GM12873 (cell line): ENCODE results near the gene PCNP.

Source experiments
- TF ChIP-seq, protein P1 (sequence below): IDR thresholded peaks from 2 replicates; pipeline ENCODE4 v1.5.1; 2012; ENCODE audit warnings: low read depth, mild to moderate bottlenecking, moderate library complexity, low read length, control low read depth; ENCODE audit not compliant: insufficient read depth; ENCODE audit errors: missing control alignments

PCNP gene

GRCh38 chr3:101618726-101619125 is 44.7 kb downstream of the PCNP start:
- TF ChIP-seq, protein P1, sequence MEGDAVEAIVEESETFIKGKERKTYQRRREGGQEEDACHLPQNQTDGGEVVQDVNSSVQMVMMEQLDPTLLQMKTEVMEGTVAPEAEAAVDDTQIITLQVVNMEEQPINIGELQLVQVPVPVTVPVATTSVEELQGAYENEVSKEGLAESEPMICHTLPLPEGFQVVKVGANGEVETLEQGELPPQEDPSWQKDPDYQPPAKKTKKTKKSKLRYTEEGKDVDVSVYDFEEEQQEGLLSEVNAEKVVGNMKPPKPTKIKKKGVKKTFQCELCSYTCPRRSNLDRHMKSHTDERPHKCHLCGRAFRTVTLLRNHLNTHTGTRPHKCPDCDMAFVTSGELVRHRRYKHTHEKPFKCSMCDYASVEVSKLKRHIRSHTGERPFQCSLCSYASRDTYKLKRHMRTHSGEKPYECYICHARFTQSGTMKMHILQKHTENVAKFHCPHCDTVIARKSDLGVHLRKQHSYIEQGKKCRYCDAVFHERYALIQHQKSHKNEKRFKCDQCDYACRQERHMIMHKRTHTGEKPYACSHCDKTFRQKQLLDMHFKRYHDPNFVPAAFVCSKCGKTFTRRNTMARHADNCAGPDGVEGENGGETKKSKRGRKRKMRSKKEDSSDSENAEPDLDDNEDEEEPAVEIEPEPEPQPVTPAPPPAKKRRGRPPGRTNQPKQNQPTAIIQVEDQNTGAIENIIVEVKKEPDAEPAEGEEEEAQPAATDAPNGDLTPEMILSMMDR = no peak

DNA sequence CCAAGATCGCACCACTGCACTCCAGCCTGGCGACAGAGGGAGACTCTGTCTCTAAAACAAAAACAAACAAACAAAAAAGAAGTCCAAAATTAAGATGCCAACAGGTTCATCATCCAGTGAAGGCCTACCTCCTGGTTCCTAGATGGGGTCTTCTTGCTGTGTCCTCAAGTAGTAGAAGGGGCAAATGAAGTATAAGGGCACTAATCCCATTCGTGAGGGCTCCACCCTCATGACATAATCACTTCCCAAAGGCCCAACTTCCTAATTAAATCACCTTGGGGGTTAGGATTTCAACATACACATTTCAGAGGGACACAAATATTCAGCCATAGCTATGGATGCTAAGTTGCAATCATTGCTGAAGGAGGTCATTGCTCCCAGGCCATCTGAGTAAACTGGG is 45.8 kb downstream of the PCNP start:
- TF ChIP-seq, protein P1 = no peak

GRCh38 chr3:101623656-101624055 is 49.7 kb downstream of the PCNP start:
- TF ChIP-seq, protein P1 = no peak

DNA sequence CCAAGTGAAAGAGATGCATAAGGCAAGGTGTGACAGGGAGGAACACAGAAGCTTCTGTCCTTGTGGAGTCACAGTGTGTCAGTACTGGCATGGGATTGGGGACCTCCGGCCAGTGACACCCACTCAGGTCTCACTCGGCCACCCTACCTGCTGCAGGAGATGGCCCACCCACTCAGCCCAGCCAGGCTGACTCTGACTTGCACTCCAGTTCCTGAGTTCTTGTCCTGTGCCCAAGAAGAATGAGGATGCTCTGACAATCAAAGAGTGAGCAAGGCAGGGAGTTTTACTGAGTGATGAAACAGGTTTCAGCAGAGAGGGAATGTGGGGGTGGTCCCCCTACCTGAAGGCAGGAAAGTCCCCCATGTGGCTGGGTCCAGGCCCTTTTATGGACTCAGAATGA is 50.9 kb downstream of the PCNP start:
- TF ChIP-seq, protein P1 = no peak

- TF ChIP-seq, protein P1 = no peak
Measured at GRCh38 chr3:101625879-101626278, 51.9 kb downstream of the PCNP start.

DNA sequence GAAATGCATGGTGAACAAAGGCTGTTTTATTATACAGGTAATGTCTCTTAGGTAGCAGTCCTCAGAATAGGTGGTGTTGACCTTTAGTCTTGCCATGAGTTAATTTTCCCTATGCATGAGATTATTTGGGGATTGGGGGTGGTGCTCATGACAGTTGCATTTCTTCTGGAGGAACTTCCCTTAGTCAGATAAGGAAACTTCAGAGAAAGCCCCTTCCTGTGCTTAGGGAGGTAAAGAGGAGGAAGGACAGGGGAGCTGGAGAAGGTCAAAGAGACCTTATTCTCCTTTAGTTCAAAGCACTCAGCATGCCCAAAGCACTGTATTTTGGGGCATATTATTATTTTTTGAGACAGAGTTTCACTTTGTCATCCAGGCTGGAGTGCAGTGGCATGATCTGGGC is 55.2 kb downstream of the PCNP start:
- TF ChIP-seq, protein P1 = no peak

GRCh38 chr3:101631098-101631796 is 57.3 kb downstream of the PCNP start:
- TF ChIP-seq, protein P1 = no peak
